ENCODE measurements around the gene DUS1L.

DNA sequence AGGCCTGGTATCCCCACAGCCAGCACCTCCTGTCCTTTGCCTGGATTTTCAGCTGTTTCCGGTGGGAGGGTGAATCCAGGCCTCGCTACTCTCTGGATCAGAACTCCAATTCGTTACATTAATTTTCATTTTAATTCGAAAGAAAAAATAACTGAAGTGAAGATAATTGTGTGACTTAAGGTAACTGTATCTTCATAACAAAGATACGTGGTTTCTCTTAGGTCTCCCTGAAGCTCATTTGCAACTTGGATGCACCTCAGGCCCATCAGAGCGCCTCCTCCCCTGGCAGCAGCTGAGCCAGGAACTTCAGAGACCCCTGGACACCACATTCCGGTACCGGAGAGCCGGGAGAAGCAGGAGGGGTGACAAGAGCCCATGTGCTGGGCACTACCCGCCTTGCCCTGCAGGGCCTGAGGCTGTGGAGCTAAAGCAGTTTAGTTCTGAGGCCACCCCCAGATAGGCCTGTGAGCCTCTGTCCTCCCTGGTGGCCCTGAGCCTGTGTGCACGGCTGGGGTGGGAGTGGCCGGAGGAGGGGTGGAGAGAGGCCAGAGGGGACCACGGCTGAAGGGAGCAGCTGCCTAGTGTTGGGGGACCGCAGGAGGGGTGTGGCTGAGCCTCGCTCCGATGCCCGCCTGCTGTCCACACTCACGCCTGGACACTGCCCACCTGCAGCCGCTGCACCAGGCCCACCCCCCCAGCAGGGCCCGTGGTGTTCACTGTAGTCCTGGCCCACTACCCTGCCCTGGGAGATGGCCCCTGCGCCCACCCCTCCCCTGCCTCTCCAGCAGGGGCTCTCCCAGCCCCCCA lies 11.4 kb upstream of the DUS1L start:
- TF ChIP-seq, protein P1, sequence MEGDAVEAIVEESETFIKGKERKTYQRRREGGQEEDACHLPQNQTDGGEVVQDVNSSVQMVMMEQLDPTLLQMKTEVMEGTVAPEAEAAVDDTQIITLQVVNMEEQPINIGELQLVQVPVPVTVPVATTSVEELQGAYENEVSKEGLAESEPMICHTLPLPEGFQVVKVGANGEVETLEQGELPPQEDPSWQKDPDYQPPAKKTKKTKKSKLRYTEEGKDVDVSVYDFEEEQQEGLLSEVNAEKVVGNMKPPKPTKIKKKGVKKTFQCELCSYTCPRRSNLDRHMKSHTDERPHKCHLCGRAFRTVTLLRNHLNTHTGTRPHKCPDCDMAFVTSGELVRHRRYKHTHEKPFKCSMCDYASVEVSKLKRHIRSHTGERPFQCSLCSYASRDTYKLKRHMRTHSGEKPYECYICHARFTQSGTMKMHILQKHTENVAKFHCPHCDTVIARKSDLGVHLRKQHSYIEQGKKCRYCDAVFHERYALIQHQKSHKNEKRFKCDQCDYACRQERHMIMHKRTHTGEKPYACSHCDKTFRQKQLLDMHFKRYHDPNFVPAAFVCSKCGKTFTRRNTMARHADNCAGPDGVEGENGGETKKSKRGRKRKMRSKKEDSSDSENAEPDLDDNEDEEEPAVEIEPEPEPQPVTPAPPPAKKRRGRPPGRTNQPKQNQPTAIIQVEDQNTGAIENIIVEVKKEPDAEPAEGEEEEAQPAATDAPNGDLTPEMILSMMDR (IDR thresholded peaks at IDR 0.05; ENCODE audit: low read depth, low read length, poor library complexity, severe bottlenecking) = no peak
- no peak for TF ChIP-seq EZH2phosphoT487 (IDR thresholded peaks at IDR 0.05; ENCODE audit: borderline replicate concordance, low read length)

All from DOHH2 (cell line).